GM18868 (cell line): ENCODE results near the gene PIBF1.
"Not testable (repeated sequence)": the region's sequence is repeated elsewhere in the genome, so short reads cannot be mapped to it uniquely, and the experiment has no call there.

Source experiments
- ATAC-seq: cut with Tn5 transposase; IDR thresholded peaks from one replicate; pipeline ENCODE4 v1.9.1; 2021; ENCODE audit warnings: mild to moderate bottlenecking, moderate library complexity; ENCODE audit not compliant: unreplicated experiment

The PIBF1 gene

DNA sequence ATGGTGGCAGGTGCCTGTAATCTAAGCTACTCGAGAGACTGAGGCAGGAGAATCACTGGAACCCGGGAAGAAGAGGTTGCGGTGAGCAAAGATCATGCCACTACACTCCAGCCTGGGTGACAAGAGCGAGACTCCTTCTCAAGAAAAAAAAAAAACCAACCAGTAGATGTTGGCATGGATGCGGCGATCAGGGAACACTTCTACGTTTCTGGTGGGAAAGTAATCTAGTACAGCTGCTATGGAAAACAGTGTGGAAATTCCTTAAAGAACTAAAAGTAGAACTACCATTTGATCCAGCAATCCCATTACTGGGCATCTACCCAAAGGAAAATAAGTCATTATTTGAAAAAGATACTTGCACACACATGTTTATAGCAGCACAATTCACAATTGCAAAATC is 119.6 kb downstream of the PIBF1 start:
- not testable (repeated sequence) for ATAC-seq

DNA sequence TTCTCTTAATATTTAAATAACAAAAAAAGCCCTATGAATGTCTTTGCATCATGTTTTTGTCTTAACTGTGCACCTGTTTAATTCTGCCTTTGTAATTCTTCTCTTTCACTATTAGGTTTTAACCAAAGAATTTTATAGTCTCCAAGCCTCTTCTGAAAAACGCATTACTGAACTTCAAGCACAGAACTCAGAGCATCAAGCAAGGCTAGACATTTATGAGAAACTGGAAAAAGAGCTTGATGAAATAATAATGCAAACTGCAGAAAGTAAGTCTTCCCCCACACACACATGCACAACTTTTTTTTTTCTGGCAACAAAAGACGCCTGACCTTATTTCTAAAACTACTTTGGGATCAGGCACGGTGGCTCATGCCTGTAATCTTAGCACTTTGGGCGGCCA is 126.5 kb downstream of the PIBF1 start:
- ATAC-seq: no peak

- ATAC-seq: no peak
Measured at GRCh38 chr13:72911981-72912380, 130.0 kb downstream of the PIBF1 start.

GRCh38 chr13:72920097-72920496 is 138.2 kb downstream of the PIBF1 start:
- ATAC-seq: no peak

DNA sequence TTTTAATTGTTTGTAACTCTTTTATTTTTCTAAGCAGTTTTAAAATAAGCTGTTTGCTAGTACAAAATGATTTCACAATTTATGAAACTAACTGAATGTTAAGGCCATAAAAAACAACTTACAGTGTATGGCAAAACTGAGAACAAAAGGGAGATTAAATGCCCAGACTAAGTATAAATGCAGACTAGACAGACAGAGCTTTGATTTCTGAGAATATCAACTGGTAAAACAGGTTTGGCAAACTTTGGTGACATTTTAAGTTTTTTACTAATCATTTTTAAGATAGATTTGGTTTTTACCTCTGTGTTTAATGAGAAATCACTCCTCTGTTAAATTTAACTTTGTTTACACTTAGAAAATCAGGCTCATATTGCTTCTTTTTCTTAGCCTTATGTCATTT is 149.4 kb downstream of the PIBF1 start:
- ATAC-seq: no peak

GRCh38 chr13:72932250-72932649 is 150.3 kb downstream of the PIBF1 start:
- ATAC-seq: no peak

DNA sequence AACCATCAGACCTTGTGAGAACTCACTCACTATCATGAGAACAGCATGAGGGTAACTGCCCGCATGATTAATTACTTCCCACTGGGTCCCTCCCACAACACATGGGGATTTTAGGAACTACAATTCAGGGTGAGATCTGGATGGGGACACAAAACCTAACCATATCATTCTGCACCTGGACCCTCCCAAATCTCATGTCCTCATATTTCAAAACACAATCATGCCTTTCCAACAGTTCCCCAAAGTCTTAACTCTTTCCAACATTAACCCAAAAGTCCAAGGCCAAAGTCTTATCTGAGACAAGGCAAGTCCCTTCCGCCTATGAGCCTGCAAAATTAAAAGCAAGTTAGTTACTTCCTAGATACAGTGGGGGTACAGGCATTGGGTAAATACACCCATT is 164.3 kb downstream of the PIBF1 start:
- not testable (repeated sequence) for ATAC-seq

- ATAC-seq: peak; percentile 60
Measured at GRCh38 chr13:72952529-72953141, 170.7 kb downstream of the PIBF1 start.

DNA sequence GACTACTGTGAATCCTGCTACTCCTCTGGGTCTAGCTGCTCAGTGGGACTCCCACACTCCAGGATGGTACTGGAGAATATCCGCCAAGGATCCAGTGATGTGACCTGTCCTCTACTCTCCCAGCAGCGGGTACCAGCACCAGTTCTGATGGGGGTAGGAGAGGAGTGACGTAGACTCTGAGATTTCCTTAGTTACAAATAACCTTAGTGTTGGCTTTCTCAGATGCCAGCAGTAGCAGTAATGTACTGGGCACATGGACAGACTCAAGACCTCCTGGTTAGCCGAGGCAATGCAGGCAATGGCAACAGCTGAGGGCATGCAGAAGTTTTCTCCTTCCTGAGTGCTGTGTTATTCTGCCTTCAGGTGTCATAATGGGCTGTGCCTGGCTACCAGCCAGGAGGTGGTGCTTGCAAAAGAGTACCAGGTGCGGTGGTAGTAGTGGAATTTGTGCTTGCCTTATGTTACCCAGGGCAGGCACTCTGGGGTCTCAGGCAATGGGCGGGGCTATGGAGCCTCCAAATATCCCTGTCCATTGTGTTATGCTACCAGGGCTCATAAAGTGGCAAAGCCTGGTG is 171.5 kb downstream of the PIBF1 start:
- ATAC-seq: no peak

DNA sequence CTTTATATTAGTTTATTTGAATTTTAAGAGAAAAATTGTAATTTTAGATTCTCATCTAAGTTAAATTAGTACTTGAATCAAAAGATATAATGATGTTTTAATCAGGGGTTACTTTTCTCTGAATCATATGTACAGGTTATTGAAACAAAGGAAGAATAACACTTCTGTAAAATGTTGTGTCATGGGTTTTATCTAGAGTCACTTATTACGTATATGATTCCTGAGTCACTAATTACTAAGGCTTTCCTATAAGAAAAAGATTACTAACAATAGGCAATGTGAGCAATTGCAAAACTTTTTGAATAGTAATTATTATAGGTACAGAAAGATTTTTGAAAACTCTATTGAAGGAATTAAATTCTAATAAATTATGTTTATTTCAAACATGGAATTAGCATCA is 177.7 kb downstream of the PIBF1 start:
- no peak for ATAC-seq

- no peak for ATAC-seq
Measured at GRCh38 chr13:72960114-72960513, 178.2 kb downstream of the PIBF1 start.

GRCh38 chr13:72960541-72960940 is 178.6 kb downstream of the PIBF1 start:
- ATAC-seq: no peak

- ATAC-seq: peak; percentile 92
Measured at GRCh38 chr13:72963762-72964161, 181.8 kb downstream of the PIBF1 start.

DNA sequence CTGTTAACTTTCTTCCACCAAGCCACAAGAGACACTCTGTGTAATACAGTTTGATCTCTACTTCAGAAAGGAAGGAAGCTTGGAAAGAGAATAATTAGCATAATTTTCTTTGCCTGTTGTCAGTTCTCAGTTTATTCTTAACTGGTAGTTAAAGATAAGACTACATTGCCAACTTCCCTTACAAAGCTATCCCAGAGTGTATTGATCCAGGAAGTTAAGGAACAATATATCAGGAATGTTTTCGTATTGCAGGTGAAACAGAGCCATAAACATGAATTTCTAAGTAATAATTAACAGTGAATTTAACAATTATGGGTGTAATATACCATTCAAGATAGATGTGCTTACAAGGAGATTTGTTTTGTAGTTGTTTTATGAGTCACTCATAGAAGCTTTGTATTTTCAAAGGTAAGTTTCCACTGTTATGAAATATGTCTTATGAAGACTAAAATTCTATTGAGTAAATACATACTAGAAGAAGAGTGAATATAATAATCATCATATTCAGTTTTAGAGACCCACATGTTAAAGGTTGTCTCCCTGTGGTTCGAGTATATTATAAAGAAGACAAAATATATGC is 188.5 kb downstream of the PIBF1 start:
- ATAC-seq: no peak

DNA sequence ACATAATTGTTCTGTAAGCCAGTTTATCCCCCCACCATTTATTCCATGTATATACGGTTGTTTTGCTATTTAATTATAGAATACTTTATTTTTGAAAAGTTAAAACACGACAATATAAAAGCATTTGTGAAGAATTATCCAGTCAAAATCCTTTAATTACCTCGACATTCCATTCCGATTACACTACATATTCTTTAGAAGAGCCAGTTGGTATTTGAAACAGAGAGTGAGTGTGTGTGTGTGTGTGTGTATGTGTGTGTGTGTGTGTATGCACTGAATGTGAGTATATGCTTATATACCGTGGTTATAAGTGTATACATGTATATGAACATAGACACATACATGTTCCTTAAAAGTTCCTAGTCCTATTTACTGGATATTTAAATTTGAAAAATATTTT is 189.0 kb downstream of the PIBF1 start:
- ATAC-seq: no peak

DNA sequence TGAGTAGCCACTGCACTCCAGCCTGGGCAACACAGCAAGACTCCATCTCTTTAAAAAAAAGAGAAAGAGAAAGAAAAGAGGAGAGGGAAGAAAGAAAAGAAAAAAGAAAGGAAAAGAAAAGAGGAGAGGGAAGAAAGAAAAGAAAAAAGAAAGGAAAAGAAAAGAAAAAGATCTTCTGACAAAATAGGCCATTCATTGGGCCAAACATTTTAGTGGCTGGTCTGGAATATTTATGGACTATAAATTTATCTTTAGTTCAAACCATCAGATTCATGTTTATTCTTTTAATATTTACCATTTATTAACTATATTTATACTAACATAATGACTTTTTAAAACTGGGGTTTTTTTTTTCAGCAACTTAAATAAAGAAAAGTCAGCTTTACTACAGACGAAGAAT is 191.3 kb downstream of the PIBF1 start:
- ATAC-seq: no peak

DNA sequence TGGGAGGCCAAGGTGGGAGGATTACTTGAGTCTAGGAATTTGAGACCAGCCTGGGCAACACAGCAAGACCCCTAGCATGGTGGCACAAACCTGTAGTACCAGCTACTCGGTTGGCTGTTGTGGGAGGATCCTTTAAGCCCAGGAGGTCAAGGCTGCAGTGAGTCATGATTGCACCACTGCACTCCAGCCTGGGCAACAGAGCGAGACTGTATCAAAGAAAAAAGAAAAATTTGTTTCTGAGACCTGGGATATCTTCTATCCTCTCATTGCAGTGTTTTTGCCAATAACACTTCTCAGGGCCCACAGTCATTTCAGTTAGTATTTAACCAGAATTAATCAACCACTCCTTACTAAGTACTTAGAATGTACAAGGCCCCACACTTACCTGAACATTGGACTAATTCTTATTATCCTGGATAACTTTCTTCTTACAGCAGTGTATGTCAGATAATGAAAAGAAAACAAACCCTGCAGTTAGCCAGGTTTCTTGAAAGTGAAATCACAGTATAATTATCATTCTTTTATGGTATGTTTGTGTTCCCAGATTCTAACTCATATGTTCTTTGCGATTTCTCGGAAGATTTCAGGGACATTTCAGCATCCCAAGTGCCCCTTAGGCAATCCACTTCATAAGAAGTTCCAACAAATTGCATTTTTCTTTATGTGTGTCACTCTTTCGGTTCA is 201.3 kb downstream of the PIBF1 start:
- ATAC-seq: no peak

DNA sequence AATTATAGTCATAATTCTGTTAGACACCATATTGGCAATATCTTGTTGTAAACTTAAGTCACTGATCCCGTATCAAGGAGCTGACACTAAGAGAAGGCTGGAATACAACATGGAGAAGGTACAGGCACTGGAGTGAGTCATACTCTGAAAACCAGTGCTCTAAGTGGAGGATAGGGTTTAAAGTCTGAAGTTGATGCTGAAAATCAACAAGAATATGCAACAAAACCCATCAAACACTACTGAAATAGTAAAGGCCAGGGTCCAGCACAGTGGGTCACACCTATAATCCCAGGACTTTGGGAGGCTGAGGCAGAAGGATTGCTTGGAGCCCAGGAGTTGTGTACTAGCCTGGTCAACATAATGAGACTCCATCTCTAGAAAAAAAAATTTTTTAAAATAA is 203.7 kb downstream of the PIBF1 start:
- no peak for ATAC-seq

- ATAC-seq: no peak
Measured at GRCh38 chr13:72986197-72986596, 204.3 kb downstream of the PIBF1 start.

DNA sequence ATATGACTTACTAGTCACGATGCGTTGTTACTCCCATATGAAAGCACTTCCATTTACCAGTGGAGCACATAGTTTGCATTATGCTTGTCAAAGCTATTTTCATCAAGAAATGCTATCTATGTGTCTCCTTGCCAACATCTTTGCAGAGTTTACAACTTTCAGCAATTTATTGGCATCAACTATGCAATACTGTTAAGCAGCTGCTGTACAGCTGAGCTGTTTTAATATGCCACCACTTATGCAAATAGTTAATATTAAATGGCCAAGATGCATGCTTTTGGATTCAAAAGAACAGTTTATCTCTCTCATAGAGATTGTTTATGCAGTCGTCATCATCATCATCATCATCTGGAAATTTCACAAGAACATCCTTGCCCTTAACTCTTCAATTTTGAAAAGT is 209.0 kb downstream of the PIBF1 start:
- no peak for ATAC-seq

- ATAC-seq: no peak
Measured at GRCh38 chr13:72998012-72998411, 216.1 kb downstream of the PIBF1 start.

GRCh38 chr13:73000027-73000674 is 218.2 kb downstream of the PIBF1 start:
- peak; percentile 80 for ATAC-seq
